Transverse colon (tissue), 4 donors: ENCODE results near the gene EHD3. TPM values are rescaled to one million over a fixed set of nuclear protein-coding genes. Genes with fewer than 3 reads are reported as not detected.

Source experiments
- DNase-seq: peaks from one replicate; pipeline ENCODE4 v3.0.0-alpha.2; 2019
- H3K27ac ChIP-seq, 4 donors: fragments of 200-600 bp; sonication (generic); 2 replicates each; pipeline ENCODE4 v1.5.1; 2016 to 2018; ENCODE audit warnings: inconsistent platforms in 4 of 4
- H3K27me3 ChIP-seq: fragments of 200-600 bp; sonication (generic); 2 replicates; pipeline ENCODE4 v1.5.1; 2017; ENCODE audit warnings: inconsistent platforms
- H3K36me3 ChIP-seq, 4 donors: fragments of 200-600 bp; sonication (generic); 2 replicates each; pipeline ENCODE4 v1.5.1; 2017 to 2019; ENCODE audit warnings: inconsistent platforms in 4 of 4
- H3K4me1 ChIP-seq, 4 donors: fragments of 200-600 bp; sonication (generic); 2 replicates each; pipeline ENCODE4 v1.5.1; 2017 to 2020; ENCODE audit warnings: inconsistent platforms in 4 of 4
- H3K4me3 ChIP-seq, 4 donors: fragments of 200-600 bp; sonication (generic); 1 replicate in 1 of 4; 2 replicates in 3 of 4; pipeline versions ENCODE4 v1.5.1 to v1.6.1; 2017 to 2019; ENCODE audit warnings: inconsistent platforms in 4 of 4
- H3K9me3 ChIP-seq, 2 donors: fragments of 200-600 bp; sonication (generic); 2 replicates each; pipeline ENCODE4 v1.5.1; 2017 to 2019; ENCODE audit warnings: inconsistent platforms in 2 of 2
- EP300 ChIP-seq: sonication (generic); formaldehyde crosslinking; IDR thresholded peaks from one replicate; pipeline ENCODE4 v1.6.1; 2017; ENCODE audit warnings: antibody characterized with exemption, low read depth
- POLR2A ChIP-seq: fragments of 450-650 bp; IDR thresholded peaks from one replicate; pipeline ENCODE4 v1.6.1; 2016; ENCODE audit warnings: antibody characterized with exemption, mild to moderate bottlenecking, moderate library complexity
- POLR2AphosphoS5 ChIP-seq, 3 donors: sonication (generic); formaldehyde crosslinking; IDR thresholded peaks; one replicate each; pipeline ENCODE4 v1.6.1; 2016; ENCODE audit warnings: antibody characterized with exemption in 3 of 3
- WGBS, 2 donors: methylation state at CpG; one replicate each; pipeline ENCODE4 v1.1.5; 2018; ENCODE audit warnings: low coverage in 1 of 2; 5-methylcytosine and 5-hydroxymethylcytosine counted together
- in situ Hi-C, 4 donors: fragments of 200-750 bp; cut with MboI; loops; one replicate each; pipeline versions ENCODE4 v1.15.0 to v1.15.1; 2017; ENCODE audit warnings: low sequenced_read_pairs in 3 of 4, low pct_ligation_motif_present in 1 of 4, low pct_unique_long_range_greater_than_20kb in 1 of 4
- intact Hi-C: fragments of 100-400 bp; cut with DNase I; formaldehyde crosslinking; loops from one replicate; pipeline ENCODE4 v1.15.1; 2023; ENCODE audit warnings: low total_unique reads
- total RNA-seq, 4 donors: library from RNA; depleted of rRNA; stranded (reverse); fragments of >200 nt; gene quantifications; one replicate each; pipeline ENCODE4 v1.1.0, GENCODE V29; 2016
- TF ChIP-seq, protein P1 (sequence below), 5 experiments: fragments of 200-600 bp in 3 of 5; fragments of 450-650 bp in 2 of 5; sonication (generic) in 3 of 5; IDR thresholded peaks; 1 replicate in 2 of 5; 2 replicates in 3 of 5; pipeline ENCODE4 v1.5.1; 2016 to 2017; ENCODE audit warnings: antibody characterized with exemption in 5 of 5, inconsistent platforms in 3 of 5, mild to moderate bottlenecking in 2 of 5, moderate library complexity in 1 of 5

The EHD3 gene
- total RNA-seq, 4 donors from 2014 or later: 1.2 to 10.1 (median 3.6) TPM

- H3K27ac ChIP-seq: no peak overlapping the region
- TF ChIP-seq, protein P1, sequence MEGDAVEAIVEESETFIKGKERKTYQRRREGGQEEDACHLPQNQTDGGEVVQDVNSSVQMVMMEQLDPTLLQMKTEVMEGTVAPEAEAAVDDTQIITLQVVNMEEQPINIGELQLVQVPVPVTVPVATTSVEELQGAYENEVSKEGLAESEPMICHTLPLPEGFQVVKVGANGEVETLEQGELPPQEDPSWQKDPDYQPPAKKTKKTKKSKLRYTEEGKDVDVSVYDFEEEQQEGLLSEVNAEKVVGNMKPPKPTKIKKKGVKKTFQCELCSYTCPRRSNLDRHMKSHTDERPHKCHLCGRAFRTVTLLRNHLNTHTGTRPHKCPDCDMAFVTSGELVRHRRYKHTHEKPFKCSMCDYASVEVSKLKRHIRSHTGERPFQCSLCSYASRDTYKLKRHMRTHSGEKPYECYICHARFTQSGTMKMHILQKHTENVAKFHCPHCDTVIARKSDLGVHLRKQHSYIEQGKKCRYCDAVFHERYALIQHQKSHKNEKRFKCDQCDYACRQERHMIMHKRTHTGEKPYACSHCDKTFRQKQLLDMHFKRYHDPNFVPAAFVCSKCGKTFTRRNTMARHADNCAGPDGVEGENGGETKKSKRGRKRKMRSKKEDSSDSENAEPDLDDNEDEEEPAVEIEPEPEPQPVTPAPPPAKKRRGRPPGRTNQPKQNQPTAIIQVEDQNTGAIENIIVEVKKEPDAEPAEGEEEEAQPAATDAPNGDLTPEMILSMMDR (IDR thresholded peaks at IDR 0.05): no peak
- TF ChIP-seq EP300 (no peak), POLR2AphosphoS5 (IDR thresholded peaks at IDR 0.05) (no peak), POLR2A (no peak)
- in situ Hi-C loops: no loop called here
- no peaks in the 10 kb centered on the region for H3K27me3 ChIP-seq
- H3K36me3 ChIP-seq: no peaks in the 10 kb centered on the region
- no peak for DNase-seq
- WGBS, 2 donors: 80 to 100% methylated on average over 1 to 9 of the region's 9 CpGs
- no peaks in the 10 kb centered on the region for H3K9me3 ChIP-seq
- H3K4me1 ChIP-seq: no peaks in the 10 kb centered on the region
- no peak overlapping the region for H3K4me3 ChIP-seq
- intact Hi-C loops: no loop called here
Measured at GRCh38 chr2:31302940-31303563, 69.1 kb downstream of the EHD3 start.

DNA sequence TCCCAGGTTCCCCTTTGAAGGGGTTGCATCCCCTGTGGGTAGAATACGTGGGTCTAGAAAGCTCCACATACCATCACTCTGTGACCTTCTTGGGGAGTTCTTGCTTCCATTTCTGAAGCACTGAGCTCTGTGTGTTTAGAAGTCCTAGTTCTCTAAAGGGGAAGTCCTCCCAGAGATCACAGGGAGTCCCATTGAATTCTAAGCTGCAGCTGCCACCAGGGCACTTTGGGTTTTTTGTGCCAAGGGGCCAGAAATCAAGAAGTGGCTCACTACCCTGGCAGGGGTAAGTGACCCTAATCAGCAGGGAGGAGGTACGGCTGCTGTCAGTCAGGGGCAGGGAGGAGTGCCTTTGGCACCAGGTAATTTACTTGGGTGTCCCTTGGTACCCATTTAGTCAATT, 70.9 kb downstream of the EHD3 start:
- Histone ChIP-seq H3K27ac (no peak overlapping the region), H3K36me3 (no peaks in the 10 kb centered on the region), H3K9me3 (no peaks in the 10 kb centered on the region), H3K4me3 (no peak overlapping the region), H3K27me3 (no peaks in the 10 kb centered on the region), H3K4me1 (no peaks in the 10 kb centered on the region)
- no peak for DNase-seq
- no peak for TF ChIP-seq POLR2A
- no peak for TF ChIP-seq EP300
- TF ChIP-seq, protein P1 (IDR thresholded peaks at IDR 0.05): no peak
- no peak for TF ChIP-seq POLR2AphosphoS5 (IDR thresholded peaks at IDR 0.05)
- WGBS, 2 donors: 83% methylated on average over 2 of the region's 2 CpGs; no CpG with 5 or more reads in 1 of the 2 donors
- intact Hi-C loops (no loop called here), in situ Hi-C loops (no loop called here)

DNA sequence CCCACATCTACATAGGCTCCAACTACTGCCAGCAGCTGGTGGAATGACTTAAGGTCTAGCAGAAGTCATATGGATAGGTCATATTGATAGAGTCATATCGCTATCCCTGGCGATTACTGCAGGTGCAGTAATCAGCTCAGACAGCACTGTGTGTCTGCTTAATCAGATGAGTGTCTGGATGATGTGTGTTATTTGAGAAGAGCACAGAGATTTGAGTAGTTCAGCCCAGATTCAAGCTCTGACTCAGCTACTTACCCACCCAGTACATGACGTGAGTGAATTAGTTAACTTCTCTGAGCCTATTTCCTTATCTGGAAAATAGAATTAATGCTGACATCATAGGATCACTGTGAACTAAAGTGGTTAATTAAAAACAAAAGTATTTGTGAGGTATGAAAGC, 78.9 kb downstream of the EHD3 start:
- TF ChIP-seq POLR2A (no peak), POLR2AphosphoS5 (IDR thresholded peaks at IDR 0.05) (no peak), EP300 (no peak)
- TF ChIP-seq, protein P1 (IDR thresholded peaks at IDR 0.05): no peak
- in situ Hi-C loops: no loop called here
- no peaks in the 10 kb centered on the region for H3K27me3 ChIP-seq
- H3K27ac ChIP-seq: no peak overlapping the region
- 94% methylated on average over 3 of the region's 3 CpGs; no CpG with 5 or more reads in 1 of the 2 donors for WGBS, 2 donors
- no peak for DNase-seq
- H3K4me1 ChIP-seq: no peaks in the 10 kb centered on the region
- no peak overlapping the region for H3K4me3 ChIP-seq
- H3K9me3 ChIP-seq: no peaks in the 10 kb centered on the region
- intact Hi-C loops: no loop called here
- no peaks in the 10 kb centered on the region for H3K36me3 ChIP-seq

DNA sequence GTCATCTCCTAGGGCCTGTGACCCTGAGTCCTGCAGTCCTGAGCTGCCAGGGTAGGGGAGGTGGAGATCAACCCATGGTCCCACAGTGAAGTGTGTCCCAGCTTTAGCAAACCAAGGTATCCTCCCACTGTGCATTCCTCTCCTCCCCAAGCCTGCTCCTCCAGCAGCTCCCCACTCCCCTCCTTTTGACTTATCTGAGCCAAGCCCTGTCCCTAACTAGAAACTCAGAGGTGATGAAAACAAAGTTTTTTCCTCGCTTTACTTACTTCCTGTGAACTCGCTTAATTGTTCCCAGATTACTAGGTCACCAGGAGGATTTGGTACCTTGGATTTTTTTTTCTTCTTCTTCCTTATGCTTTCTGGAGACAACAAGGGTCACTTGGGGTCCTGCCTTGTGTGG, 80.8 kb downstream of the EHD3 start:
- intact Hi-C loops: loop anchor here (1.0 kb wide), 1 partner anchor 40 kb away; no protein-coding TSS in a partner anchor
- in situ Hi-C loops: no loop called here
- H3K27me3 ChIP-seq: no peaks in the 10 kb centered on the region

More for the DNA sequence above, 80.8 kb downstream of the EHD3 start:
- no peak overlapping the region for H3K27ac ChIP-seq
- H3K9me3 ChIP-seq: no peaks in the 10 kb centered on the region
- WGBS, 2 donors: 86 to 96% methylated on average over 2 of the region's 2 CpGs
- DNase-seq: no peak
- no peak for TF ChIP-seq EP300
- TF ChIP-seq, protein P1 (IDR thresholded peaks at IDR 0.05): no peak
- TF ChIP-seq POLR2AphosphoS5 (IDR thresholded peaks at IDR 0.05): no peak
- TF ChIP-seq POLR2A: no peak
- H3K36me3 ChIP-seq: no peaks in the 10 kb centered on the region
- no peak overlapping the region for H3K4me3 ChIP-seq
- H3K4me1 ChIP-seq: peaks cover 0 to 12% (median under 1%) of the 10 kb centered on the region in 4 donors
